GM21825 (cell line): ENCODE data around the gene DEFB128.
"Not testable (repeated sequence)": the region's sequence is repeated elsewhere in the genome, so short reads cannot be mapped to it uniquely, and the experiment has no call there.

Source experiments
- ATAC-seq: cut with Tn5 transposase; IDR thresholded peaks from one replicate; pipeline ENCODE4 v1.9.1; 2021; ENCODE audit warnings: mild to moderate bottlenecking, moderate library complexity; ENCODE audit not compliant: unreplicated experiment

Gene DEFB128

GRCh38 chr20:189611-190010 is at the start of gene DEFB128:
Gene DEFB128 (minus strand): TSS chr20:189711. CDS start chr20:189623, 88 bp downstream.
- no peak for ATAC-seq

- no peak for ATAC-seq
Measured at GRCh38 chr20:237929-238328, 48.4 kb upstream of the DEFB128 start.

- peak; percentile 58 for ATAC-seq
Measured at GRCh38 chr20:237489-237888, 48.0 kb upstream of the DEFB128 start.

GRCh38 chr20:235891-236290 is 46.4 kb upstream of the DEFB128 start:
- ATAC-seq, result no peak

- ATAC-seq, result no peak
Measured at GRCh38 chr20:227439-228105, 38.1 kb upstream of the DEFB128 start.

GRCh38 chr20:226958-227357 is 37.4 kb upstream of the DEFB128 start, which contains the start of gene DEFB129:
Gene DEFB129 (plus strand): TSS chr20:227258. CDS start chr20:227289, 31 bp downstream.
- ATAC-seq, result no peak

GRCh38 chr20:225879-226278 is 36.4 kb upstream of the DEFB128 start:
- ATAC-seq, result not testable (repeated sequence)

GRCh38 chr20:221258-221830 is 31.8 kb upstream of the DEFB128 start:
- no peak for ATAC-seq

- ATAC-seq, result no peak
Measured at GRCh38 chr20:219290-220115, 30.0 kb upstream of the DEFB128 start.

- ATAC-seq, result no peak
Measured at GRCh38 chr20:217266-217665, 27.8 kb upstream of the DEFB128 start.

GRCh38 chr20:215796-216195 is 26.3 kb upstream of the DEFB128 start:
- no peak for ATAC-seq

- no peak for ATAC-seq
Measured at GRCh38 chr20:214383-214782, 24.9 kb upstream of the DEFB128 start.

GRCh38 chr20:210809-211502 is 21.4 kb upstream of the DEFB128 start:
- no peak for ATAC-seq

GRCh38 chr20:208942-209566 is 19.5 kb upstream of the DEFB128 start:
- ATAC-seq, result peak; percentile 50

- not testable (repeated sequence) for ATAC-seq
Measured at GRCh38 chr20:203630-204029, 14.1 kb upstream of the DEFB128 start.

GRCh38 chr20:199996-200395 is 10.5 kb upstream of the DEFB128 start:
- ATAC-seq, result no peak

- ATAC-seq, result no peak
Measured at GRCh38 chr20:198225-198624, 8.7 kb upstream of the DEFB128 start.

- no peak for ATAC-seq
Measured at GRCh38 chr20:187733-188132, 1.8 kb downstream of the DEFB128 start.

GRCh38 chr20:184288-184687 is 5.2 kb downstream of the DEFB128 start:
- no peak for ATAC-seq

- no peak for ATAC-seq
Measured at GRCh38 chr20:168876-169275, 20.6 kb downstream of the DEFB128 start.

GRCh38 chr20:164618-165017 is 24.9 kb downstream of the DEFB128 start:
- no peak for ATAC-seq
